Measurements from ENCODE around the gene MRPL58.

DNA sequence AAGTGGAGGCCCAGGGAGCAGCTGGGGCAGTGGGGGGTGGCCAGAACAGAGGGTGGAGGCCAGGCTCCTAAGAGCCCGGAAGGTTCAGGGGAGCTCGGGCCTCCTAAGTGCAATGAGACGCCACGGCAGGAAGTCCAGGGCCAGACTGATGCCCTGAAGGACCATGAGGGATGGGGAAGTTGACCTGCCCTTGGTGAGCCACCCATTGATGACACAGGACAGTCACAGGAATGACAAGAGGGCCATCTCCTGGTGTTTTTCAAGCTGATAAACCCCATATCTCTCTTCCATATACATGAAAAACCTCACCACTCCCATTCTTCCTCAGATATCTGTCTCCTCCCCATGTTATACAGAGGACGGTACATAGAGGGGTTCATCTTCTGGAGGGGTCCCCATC lies 5.8 kb upstream of the MRPL58 start:
- no peak for TF ChIP-seq POLR2A (IDR thresholded peaks at IDR 0.05)
- TF ChIP-seq, protein P1, sequence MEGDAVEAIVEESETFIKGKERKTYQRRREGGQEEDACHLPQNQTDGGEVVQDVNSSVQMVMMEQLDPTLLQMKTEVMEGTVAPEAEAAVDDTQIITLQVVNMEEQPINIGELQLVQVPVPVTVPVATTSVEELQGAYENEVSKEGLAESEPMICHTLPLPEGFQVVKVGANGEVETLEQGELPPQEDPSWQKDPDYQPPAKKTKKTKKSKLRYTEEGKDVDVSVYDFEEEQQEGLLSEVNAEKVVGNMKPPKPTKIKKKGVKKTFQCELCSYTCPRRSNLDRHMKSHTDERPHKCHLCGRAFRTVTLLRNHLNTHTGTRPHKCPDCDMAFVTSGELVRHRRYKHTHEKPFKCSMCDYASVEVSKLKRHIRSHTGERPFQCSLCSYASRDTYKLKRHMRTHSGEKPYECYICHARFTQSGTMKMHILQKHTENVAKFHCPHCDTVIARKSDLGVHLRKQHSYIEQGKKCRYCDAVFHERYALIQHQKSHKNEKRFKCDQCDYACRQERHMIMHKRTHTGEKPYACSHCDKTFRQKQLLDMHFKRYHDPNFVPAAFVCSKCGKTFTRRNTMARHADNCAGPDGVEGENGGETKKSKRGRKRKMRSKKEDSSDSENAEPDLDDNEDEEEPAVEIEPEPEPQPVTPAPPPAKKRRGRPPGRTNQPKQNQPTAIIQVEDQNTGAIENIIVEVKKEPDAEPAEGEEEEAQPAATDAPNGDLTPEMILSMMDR (IDR thresholded peaks at IDR 0.05): no peak
